NCI-H1417 treated with DMSO at 0.1 percent for 48 hours (cell line): ENCODE results near the gene PZP.

Experiments
- DNase-seq: peaks from one replicate; lab custom pipeline; 2025; lab: John Stamatoyannopoulos, UW

The PZP gene

DNA sequence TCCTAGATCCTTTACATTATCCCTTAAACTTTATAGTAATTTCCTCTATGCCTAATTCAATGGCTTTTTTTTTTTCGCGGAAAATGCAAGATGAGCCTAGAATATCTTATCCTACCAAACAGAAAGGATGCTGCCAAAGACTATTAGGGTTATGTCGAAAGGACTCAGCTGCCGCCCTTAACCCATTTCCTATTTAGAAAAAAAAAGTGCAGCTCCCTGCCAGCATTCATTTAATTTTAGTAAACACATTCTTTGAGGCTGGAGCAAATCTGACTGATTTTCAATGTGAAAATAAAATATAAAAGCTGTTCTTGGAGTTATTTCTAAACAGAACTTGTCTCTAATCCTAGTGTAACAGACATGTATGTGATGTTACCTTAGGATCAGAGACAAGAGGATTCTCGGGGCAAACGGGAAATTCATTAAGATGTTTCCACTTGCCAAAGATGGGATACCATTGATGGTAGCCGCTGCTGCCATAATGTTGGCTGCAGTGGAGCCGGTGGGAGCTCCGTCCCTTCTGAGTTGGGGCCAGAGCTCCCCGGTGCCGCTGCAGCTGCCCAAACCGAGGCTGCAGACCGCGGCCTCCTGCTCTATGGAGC is 84.3 kb downstream of the PZP start:
- DNase-seq: no peak

DNA sequence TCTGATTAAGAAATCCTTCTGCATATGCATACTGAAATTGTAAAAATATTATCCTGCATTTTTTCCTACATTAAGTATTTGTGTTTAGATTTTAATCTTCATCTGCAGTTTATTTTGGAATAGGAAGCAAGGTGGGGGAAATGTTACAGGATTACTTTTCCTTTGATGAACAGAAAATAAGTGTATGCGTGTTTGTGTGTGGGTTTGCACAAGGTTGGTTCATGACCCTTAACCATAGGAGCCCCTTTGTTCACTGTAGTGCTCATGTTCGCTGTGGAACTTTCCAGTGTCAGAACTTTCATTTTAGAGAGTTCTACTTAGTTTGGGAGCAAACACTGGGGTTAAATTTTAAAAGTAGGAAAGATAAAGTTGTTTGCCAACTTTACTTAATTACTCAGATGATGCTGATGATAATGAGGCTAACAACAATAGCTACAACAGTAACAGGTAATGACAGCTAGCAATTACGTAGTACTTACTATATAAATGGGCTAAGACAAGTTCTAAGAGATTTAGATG is 86.0 kb downstream of the PZP start:
- no peak for DNase-seq

DNA sequence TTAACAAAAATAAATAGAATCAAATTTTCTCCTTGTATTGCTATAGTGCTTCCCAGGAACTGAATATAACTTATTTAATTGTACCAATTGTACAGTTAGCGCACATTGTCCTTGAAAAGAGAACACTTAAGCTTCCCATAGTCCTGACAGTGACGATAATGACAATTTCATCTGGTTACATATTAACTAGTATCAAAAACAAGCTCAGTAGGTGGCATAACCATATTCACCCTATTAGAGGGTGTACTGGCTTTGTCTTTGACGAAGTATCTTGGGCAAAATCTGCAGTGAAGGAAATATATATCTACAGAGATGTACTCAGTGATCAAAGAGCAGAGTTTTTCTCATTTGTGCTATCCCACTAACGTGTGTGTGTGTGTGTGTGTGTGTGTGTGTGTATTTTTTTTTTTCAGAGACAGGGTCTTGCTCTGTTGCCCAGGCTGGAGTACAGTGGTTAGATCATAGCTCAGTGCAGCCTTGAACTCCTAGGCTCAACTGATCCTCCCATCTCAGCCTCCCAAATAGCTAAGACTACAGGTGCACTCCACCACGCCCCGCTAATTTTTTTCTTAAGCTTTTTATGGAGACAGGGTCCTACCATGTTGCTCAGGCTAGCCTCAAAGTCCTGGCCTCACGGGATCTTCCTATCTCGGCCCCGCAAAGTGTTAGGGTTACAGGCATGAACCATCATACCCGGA is 87.6 kb downstream of the PZP start:
- DNase-seq: no peak

DNA sequence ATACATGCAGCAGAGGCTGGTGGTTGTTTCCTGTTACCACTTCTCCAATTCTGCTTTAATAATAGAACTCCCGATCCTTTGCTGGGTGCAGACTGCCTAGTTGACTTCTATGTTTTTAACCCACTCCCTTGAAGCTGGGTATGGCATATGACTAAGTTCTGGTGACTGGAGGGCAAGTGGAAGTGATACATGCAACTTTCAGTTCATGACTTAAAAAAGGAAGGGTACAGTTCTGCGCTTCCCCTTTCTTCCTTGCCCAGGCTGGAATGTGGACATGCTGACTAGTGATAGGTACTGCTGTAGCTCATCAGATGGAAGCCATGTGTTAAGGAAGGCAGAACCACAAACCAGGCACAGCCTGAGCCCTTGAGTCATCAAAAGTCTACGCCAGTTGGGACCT is 90.0 kb downstream of the PZP start:
- no peak for DNase-seq

DNA sequence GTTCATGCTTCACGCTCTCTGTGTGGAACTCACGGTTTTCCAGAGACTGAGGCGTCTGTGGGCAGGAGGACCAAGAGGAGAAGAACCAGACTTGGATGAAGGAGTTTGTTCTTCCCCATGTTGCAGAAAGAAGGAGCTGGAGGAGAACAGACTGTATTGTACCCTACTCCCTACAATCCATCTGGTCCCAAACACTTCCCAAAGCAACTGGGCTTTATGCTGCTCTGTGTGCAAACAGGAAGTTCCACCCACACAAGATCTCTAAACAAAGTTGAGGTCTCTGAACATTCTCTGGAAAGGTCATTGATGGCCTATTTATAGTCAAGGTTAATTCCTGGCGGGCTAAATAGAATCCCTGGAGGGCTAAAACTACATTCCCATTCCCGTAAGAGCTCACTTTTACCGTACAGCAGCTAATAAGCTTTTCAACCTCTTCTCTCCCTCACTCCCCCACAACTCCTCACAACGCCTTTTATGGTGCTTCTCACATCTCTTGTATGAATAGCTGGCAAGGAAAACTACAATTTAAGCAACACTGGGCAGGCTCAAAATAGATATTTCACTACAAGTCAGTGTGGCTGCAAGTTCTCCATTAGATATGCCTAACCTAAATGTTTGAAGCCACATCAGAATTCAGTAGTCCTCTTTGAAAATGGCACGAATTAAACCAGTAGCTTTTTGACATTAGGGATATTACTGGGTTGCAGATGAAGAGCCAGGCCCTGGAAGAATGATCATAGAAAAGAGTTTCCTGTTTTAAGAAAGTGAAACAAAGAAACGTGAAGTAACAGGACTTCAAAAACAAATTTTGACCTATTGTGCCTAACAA is 92.2 kb downstream of the PZP start, which contains the start of gene A2M:
A2M (minus strand) TSS at position 189 of the 829 bp plus-strand sequence; CDS start at position 119, 70 bp downstream.
- DNase-seq: no peak

DNA sequence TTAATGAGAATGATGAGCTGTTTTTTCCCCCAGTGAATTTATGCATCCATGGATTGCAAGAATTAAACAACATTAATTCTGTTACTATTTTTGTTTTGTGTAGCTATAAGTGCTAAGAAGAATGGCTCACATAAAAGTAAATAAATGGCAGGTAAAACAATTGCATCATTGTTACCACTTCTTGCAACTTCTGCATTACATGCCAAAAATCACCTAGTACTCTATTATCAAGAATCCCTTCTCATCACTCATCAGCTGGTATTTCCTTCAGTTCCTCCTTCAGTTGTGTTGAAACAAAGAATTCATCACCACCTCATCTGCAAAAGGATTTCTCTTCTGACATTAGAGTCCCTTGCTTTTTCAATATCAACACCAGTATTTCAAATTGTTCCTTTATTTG is 93.2 kb downstream of the PZP start:
- DNase-seq: no peak

DNA sequence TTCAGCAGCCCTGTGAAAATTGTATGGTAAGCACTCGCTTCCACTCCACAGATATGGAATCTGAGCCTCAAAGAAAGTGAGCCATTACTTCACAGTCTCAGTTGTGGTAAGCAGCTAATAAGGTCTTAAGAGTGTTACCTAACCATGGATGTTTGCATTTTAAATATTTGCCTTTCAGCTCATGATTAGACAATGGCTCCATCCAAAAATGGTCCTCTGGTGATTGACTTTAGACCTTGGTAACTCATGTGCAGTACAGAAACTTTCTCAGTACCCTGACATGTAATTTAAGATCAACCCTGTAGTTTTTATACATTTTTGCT is 94.2 kb downstream of the PZP start:
- no peak for DNase-seq

DNA sequence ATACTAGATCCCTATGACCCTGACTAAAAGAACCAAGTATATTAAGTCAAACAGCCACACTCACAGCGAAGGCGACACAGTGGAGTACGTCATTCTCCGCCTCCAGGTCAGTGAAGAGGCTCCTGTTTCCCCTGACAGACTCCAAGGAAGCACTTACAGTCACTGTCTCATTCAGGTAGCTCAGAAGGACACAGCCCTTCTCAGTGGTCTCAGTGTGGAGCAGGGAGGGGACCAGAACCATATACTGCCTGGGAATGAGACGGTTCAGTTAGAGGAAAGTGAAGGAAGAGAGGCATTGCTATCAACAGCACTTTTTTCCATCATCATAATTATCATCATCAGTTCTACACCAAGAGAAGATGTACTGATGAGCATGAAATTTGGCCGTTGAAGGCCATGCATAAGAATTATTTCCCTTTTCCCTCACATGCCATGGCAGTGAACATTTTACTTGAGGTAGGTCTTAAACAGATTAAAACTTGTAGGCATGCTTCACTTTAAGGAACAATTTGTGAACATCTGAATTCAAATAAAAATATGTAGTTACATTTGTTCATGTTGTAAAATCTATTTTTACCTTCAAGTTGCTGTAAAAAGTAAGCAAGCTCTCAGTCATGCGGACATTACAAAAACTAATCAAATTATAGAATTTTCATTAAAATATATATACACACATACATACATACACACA is 94.8 kb downstream of the PZP start:
- no peak for DNase-seq

DNA sequence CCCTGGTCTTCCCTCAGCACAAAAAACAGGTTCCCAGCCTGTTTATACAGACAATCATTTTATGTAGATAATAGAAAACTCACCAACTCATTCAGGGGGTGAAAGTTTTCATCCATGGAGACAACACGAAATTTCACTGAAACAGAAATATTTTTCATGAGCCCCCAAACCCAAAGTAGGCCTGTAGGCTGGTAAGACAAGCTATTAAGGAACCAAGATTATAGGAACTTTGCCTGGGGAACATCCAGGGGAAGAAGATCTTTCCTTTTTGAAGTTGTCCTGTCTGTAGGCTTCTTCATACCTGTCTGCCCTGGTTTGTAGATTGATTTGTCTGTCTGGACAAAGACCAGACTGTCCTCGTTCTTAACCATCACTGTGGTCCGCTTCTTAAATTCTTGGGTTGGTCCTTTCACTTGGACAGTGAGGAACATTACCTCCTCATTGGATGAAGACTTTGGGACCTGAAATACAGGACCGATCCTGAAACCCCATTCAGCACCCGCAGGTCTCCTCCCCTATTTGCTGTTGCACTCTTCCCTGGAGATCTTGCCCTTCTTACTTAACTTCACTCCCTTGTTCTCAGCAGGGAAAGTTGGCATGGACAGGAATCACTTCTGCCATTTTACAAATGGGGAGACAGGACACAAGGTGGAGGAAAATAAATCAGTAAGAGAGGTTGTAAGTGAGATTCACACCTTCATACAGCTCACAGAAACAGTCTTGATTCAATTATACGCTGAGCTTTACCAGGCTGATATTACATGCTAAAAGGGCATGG is 95.9 kb downstream of the PZP start:
- no peak for DNase-seq

DNA sequence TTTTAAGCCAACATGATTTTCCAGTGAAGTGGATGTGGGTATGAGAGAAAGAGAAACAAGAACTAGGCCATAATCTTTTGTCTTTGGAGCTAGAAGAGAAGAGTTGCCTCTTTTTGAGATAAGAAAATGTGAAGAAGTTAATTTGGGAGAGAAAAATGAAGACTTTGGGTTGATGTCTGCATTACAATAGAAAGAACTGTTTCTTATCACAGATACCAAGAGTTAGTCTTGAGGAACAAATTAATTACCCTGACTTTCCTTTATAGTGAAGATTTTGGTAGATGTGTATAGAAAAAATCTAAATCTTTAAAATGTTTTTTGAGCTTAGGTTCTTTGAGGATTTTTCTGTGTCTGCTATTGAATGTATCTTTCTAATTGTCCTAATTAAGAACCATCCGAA is 96.7 kb downstream of the PZP start:
- no peak for DNase-seq

DNA sequence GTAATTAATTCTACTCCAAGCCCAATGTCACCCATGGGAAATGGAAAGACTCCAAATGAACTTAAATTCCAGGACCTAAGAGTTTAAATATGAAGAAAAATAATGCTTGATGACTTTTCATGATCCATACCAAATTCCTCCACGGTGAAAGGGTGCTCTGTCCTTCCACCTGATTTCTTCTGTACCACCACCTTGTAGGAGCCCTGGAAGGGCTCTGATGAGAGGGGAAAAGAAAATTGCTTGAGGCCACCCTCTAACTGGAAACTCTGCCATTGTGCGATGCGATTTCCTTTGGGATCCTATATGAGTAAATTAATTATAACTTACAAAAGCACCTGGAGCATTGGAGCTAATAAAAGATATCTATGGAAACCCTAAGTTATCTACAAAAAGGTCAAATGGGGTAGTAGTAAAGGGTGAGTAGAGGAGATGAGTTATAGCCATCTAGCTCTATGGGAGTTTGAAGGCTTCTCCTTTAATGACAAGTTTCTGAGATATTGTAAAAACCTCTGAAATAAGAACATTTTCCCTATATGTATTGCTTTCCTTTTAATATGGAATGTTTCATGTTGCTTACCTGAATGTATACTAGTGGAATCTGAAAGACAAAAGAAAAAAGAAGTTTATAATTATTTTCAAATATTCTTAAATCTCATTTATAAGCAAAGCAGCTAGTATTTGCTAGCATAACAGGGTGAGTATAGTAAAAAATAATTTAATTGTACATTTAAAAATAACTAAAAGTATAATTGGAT is 98.3 kb downstream of the PZP start:
- DNase-seq: no peak

DNA sequence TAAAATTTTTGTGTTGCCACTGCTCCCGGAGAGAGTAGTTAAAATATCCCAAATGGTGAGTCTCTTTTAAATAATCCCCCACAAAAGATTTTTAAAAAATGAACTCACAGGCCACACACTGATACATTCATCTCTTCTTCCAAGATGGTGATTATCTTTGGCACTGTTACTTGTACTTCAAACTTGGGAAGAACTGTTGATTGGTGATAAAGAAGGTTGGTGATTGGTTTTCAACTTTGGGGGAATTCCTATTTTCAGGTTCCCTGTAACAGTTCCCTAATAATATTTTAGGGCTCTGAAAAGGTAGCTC is 99.0 kb downstream of the PZP start:
- no peak for DNase-seq

DNA sequence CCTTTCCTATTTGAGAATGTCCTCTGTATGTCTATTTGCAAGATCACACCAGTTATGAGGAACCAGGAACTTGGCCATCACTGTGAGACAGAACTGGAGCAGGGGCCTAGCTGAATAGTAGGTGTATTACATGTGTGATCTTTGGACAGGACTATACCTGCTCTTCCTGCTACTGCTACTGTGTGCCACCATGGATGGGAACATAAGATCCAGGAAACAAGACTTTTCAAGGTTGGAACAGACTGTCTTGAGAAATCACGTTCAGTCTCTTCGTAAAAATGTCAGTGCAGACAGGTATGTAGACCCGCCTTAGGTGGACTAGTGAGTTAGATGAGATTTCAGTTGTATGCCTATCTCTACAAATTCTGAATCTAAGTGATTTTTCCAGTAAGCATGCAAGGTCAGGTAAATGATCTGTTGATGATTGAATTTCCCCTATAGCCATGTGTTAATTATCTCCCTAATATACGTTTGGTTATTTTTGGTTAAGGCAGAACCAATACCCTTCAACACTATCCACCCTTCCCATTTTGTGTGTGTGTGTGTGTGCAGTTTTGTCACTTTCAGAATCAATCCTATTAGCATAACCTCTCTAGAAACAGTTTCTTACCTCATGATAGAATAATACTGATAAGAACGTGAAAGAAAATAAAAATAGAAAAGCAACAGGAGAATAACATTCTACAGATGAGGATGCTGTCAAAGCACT is 99.5 kb downstream of the PZP start:
- no peak for DNase-seq

DNA sequence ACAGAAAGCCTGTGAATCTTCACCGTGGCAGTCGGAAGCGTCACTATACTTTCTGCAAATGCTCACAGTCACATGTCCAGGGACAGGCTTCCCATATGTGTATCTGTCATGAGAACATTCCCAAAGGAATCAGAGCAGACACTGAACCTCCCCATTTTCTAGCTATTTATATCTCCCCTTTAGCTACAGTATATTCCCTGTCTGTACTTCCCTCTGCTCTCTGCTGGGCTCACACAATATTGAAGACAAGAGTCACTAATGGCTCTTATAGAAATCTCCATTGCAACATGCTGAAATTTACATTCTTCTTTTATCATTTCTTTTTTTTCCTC is 100.7 kb downstream of the PZP start:
- no peak for DNase-seq

DNA sequence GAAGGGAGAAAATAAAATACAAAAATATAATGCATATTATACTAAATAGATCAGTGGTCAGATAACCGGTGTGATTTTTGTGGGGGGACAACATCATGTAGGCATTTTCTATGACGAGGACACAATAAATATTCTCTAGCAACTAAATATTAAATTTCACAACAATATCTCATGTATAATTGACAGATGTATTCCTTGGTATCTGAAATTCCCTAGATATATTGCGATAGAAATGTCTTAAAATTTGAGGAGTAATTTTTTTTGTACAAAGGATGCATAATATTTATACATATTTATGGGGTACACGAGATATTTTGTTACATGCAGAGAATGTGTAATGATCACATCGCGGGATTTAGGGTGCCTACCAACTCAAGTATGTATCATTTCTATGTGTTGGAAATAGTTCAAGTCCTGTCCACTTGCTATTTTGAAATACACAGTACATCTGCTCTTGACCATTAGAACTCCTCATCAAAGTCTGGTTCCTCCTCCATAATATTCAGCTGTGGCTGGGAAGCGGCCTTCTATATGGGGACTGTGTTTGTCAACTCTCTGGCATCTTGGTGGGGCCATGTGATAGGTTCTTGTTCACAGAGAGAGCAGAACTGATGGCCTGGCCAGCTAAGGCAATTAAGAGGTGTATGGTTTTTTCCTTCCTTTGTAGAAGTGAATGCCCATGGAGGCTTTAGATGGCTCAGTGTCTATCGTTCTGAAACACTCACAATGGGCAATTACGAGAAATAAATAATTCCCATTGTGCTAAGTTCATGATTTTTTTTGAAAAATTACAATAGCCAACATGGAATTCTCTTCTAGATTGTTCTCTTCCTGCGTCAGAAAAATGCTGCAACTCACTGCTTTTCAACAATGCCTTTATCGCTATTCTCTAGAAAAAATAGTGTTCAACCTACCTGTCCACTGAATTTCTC is 101.3 kb downstream of the PZP start:
- DNase-seq: no peak

DNA sequence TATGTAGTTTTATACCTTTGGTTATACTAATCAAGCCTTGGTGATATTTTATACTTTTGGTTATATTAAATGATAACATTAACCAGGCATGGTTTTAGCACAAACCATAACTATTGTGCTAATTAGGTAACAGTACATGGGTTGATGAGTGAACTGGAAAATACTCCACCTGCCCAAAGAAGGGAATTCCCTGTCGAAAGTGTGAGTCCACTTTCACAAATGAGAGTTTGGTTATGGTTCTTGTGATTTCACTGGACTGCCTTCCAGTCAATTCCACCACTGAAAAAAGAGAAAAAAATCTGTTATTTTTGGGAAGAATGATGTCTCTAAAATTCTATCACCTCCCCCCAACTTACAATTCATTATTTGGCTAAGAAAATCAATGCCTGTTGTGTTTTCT is 102.1 kb downstream of the PZP start:
- no peak for DNase-seq

DNA sequence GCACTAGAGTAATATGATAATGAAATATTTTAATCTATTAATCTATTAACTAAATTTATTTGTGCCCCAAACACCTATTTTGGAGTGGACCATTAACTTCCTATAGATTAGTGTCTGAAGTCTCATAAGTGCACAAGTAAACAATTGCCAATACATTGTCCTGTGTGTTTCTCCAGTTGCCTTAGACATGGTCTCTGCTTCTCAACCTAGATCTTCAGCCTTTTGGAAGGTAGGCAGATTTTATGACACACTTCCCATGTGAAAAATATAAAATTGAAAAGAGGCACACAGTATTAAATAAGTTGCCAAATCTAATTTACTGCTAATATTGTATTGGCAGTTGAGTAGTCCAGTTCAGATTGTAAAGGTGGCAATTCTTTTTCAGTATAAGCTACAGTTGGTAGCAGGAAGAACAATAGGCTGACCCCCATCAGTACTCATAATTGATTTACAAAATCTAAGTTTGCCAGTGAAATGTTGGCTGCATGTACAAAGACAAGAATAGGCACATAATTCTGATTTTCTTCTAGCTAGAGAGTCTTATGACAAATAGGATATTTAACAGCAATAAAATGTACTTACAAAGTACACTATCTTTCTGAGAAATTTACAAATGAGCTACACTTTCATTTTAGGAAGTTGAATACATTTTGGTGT is 103.3 kb downstream of the PZP start:
- DNase-seq: no peak

DNA sequence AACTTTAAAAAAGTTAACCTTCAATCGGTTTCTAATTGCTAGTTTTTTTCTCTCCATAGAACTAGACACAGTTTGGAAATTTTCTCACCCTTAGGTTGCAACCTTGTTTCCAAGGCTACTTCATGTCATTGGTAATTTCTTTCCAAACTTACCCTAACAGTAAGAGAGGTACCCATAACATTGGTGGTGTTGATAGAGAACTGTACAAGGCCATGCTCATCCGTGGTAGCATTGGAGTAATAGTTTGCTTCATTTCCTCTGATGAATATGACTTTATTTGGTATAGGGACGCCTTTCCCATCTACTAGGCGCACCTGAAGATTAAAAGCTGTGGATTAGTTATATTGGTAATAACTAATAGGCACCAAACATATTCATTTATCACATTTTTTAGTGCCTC is 104.1 kb downstream of the PZP start:
- no peak for DNase-seq
